NCI-H2107 (cell line): ENCODE results near the gene VPS33B.
"Not testable (repeated sequence)": the region's sequence is repeated elsewhere in the genome, so short reads cannot be mapped to it uniquely, and the experiment has no call there.

ENCODE experiments used
- DNase-seq: peaks from one replicate; lab custom pipeline; 2025; lab: John Stamatoyannopoulos, UW

The VPS33B gene

GRCh38 chr15:91022075-91022831, at the start of gene VPS33B:
Gene VPS33B (minus strand): TSS chr15:91022594. CDS start chr15:91022249, 345 bp downstream.
- peak; percentile 5 for DNase-seq

DNA sequence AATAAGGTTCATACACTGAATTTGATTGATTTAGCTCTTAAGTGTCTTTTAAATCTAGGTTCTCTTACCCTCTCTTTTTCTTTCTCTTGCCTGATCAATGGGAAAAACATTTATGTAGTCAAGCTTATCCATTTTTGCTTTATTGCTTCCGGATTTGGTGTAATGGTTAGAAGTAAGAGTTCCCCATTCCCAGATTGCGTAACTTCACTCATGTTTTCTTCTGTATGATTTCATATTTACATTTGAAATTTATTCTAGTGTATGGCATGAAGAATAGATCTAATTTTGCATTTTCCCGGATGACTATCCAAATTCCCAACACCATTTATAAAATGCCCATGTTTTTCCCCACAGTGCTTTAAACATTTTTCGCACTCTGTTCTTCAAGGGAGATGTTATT, 49.8 kb upstream of the VPS33B start:
- no peak for DNase-seq

GRCh38 chr15:91070872-91071271, 48.5 kb upstream of the VPS33B start:
- no peak for DNase-seq

- DNase-seq = no peak
Measured at GRCh38 chr15:91068966-91069365, 46.6 kb upstream of the VPS33B start.

GRCh38 chr15:91068436-91068835, 46.0 kb upstream of the VPS33B start:
- no peak for DNase-seq

GRCh38 chr15:91067036-91067435, 44.6 kb upstream of the VPS33B start:
- DNase-seq = no peak

DNA sequence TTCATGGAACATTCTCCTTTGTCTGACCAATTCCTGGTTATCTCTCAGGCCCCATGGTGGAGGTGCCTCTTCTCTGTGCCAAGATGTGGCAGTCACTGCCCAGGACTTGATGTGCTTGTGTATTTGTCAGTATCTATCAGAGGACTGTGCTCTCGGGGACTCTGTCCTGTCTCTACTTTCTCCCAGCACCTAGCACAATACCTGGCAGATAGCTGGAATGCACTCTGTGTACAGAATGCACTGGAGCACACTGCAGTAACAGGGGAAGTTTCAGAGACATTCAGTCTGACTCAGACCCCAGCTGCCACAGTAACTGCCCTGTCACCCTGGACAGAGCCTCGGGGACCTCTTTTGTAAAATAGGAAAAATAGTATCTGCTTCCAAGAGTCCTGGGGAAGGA, 43.1 kb upstream of the VPS33B start:
- DNase-seq = no peak

DNA sequence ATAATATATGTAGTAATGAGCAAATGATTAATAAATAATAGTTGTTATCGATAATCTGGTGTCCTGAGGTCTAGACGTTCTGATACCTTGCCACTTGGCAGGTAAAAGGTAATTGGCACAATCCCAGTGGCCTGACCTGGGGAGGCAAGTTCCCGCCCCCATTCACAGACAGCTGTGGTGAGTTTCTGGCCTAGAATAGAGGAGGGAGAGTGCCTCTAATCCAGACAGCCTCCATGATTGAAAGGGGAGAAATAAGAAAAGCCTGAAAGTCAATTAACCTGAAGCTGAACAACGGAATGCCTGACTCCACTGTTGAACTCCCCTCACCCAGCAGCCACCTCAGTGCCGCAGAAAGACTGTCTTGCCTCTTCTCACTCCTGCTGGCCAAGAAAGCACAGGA, 39.6 kb upstream of the VPS33B start:
- DNase-seq = no peak

GRCh38 chr15:91061230-91061629, 38.8 kb upstream of the VPS33B start:
- DNase-seq = no peak

- peak; percentile 65 for DNase-seq
Measured at GRCh38 chr15:91055548-91056331, 33.3 kb upstream of the VPS33B start.

- no peak for DNase-seq
Measured at GRCh38 chr15:91054816-91055215, 32.4 kb upstream of the VPS33B start.

GRCh38 chr15:91051248-91051647, 28.9 kb upstream of the VPS33B start:
- no peak for DNase-seq

DNA sequence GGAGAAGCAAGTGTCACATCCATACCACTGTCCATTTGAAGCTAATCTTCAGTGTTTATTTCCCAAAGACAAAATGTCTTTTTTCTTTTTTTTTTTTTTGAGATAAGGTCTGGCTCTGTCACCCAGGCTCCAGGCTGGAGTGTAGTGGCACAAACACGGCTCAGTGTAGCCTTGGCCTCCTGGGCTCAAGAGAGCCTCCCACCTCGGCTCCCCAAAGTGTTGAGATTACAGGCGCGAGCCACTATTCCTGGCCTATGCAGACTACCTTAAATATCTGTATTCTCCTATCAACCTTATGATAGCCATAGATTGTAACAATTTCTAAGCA, 27.7 kb upstream of the VPS33B start:
- DNase-seq = no peak

GRCh38 chr15:91049378-91050127, 27.2 kb upstream of the VPS33B start:
- DNase-seq = peak; percentile 3

DNA sequence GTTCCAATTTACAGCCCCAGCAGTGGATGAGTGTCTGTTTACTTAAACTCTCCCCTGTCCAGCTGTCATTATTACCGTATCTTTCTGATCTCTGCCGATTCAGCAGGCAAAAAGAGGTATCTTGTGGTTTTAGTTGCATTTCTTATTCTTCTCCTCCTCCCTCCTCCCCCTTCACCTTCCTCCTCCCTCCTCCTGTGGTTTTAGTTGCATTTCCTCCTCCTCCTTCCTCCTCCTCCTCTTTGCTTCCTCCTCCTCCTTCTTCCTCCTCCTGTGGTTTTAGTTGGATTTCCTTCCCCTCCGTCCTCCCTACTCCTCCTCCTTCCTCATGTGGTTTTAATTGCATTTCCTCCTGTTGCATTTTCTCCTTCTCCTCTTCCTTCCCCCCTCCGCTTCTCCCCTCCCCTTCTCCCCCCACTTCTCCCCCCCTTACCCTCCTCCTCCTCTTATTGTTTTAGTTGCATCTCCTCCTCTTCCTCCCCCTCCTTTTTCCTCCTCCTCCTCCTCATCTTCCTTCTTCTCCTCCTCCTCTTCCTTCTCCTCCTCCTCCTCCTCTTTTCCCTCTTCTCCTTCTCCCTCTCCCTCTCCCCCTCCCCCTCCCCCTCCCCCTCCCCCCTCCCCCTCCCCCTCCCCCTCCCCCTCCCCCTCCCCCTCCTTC, 25.3 kb upstream of the VPS33B start:
- DNase-seq = no peak

DNA sequence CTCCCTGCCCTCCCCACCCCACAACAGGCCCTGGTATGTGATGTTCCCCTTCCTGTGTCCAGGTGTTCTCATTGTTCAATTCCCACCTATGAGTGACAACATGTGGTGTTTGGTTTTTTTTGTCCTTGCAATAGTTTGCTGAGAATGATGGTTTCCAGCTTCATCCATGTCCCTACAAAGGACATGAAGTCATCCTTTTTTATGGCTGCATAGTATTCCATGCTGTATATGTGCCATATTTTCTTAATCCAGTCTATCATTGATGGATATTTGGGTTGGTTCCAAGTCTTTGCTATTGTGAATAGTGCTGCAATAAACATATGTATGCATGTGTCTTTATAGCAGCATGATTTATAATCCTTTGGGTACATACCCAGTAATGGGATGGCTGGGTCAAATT, 23.7 kb upstream of the VPS33B start:
- not testable (repeated sequence) for DNase-seq

- DNase-seq = no peak
Measured at GRCh38 chr15:91045065-91045464, 22.7 kb upstream of the VPS33B start.

DNA sequence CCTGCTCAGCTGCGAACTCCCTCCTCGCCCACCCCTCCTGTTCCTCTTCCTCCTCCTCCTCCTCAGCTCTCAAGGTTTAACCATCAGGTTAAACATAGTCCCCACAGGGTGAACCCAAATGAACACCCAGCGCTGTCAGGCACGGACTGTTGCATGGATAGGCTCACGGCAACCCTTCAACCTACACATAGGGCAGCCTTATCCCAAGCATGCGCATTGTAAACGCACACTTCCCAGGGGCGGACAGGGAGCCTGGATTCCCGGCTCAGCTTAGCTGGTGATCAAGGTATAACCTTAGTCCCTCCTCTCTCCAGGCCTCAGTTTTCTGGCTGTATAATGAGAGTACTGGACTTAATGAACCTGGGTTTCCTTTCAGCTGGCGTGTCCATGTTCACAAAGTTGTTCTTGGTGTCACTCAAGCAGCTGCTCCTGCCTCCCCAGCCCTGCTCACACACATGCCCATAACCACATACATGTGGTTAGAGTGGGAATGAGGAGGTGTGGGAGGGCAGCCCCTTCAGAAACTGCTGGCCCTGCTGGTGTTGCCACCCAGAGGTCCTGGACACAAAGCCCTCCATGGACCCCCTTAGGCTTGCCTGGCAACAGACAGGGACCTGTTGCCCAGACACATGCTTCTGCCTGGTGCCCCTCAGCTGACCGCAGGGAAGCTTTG, 20.9 kb upstream of the VPS33B start:
- DNase-seq = no peak

DNA sequence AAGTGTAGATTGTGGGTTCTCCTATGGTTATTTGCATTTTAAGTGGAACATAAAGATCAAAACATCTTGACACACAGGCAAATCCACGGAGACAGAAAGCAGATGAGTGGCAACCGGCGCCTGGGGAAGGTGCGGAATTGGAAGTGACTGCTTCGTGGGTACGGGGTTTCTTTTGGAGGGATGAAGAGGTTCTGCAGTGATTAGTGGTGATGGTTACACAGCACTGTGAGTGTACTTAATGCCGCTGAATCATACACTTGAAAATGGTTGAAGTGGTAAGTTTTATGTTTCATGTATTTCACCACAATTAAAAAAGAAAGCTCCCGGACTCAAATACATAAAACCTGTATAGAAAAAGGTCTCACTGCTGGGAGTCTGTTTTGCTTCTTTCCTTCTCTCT, 18.5 kb upstream of the VPS33B start:
- peak; percentile 16 for DNase-seq

DNA sequence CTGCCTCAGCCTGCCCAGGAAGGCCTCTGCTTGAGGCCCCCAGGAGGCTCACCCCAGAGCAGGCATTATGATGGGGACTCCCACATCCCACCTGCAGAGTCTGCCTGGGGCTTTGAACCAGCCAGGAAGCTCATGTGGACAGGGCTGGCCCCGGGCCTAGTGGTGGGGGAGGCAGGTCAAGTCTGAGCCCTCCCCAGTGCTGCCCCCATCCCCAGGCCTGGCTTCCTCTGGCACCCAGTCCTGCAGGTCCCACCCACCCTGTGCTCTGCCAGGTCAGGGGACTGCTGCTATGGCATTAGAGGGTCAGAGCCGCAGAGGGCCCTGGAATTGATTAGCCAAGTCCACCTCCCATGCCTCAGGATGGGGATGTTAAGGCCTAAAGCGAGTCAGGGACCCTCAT, 17.6 kb upstream of the VPS33B start:
- DNase-seq = no peak

- DNase-seq = no peak
Measured at GRCh38 chr15:91032919-91033803, 10.8 kb upstream of the VPS33B start.
